ENCODE data around the gene HERPUD1.

HERPUD1 gene

DNA sequence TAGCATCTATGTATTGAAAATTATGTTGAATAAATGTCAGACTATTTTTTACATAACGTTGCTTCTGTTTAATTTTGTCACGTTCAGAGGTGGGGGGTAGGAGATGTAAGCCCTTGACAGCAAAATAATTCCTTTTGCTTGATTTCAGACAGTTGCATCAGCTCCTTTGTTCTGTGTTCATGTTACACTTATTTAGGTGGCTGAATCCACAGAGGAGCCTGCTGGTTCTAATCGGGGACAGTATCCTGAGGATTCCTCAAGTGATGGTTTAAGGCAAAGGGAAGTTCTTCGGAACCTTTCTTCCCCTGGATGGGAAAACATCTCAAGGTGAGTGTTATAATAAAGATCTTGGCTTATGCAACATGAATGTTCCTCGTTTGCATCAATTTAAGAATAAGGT is 4.5 kb downstream of the HERPUD1 start:
- no peak for FAIRE-seq

DNA sequence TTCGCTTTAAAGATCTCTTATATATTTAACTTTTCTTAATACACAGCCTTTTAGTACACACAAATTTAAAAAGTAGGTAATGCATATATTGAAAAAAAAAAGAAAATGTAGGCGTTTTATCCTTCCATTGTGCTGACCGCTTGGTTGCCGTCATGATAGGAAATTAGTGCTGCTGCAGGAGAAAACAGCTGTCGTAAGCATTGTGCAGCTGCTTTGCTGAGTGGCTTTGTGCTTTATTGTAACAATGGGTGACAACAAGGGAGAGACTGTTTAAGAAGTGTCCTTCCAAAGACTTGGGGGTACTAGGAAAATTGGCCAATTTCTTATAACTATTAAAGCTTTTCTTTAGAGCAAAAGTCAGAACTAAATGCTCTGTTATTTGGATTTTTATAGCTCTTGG is 5.0 kb downstream of the HERPUD1 start:
- FAIRE-seq: no peak

DNA sequence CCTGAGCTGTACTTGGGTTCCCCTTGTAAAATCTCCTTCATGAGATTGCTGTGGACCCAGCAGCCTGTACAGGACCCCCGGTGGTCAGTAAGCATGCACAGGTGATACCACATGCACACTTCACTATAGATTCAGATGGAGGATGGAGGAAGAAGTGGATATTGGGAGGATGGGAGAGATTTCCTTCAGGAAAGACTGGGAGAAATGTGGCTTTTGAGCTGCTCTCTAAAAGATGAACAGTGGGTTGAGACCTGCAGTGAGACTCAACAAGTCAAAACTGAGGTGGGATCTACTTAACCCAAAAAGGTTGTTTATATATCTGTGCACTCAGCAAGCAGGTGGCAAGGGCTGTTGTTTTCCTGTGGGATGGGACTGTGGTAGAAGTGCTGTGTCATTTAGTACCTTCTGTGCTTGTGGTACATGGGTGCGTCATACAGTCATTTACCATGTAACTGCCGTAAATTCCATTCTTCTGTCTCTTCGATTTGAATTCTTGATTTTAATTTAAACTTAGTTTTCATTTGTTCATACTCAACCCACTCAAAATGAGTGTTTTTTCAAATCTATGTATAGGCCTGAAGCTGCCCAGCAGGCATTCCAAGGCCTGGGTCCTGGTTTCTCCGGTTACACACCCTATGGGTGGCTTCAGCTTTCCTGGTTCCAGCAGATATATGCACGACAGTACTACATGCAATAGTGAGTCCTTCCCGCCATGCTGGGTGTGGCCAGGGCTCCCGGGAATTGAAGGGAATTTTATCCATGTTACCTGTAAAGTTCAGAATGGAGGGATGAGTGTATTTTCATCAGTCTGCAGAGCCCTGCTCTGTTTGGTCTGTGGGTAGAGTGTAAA is 6.9 kb downstream of the HERPUD1 start:
- FAIRE-seq: no peak

DNA sequence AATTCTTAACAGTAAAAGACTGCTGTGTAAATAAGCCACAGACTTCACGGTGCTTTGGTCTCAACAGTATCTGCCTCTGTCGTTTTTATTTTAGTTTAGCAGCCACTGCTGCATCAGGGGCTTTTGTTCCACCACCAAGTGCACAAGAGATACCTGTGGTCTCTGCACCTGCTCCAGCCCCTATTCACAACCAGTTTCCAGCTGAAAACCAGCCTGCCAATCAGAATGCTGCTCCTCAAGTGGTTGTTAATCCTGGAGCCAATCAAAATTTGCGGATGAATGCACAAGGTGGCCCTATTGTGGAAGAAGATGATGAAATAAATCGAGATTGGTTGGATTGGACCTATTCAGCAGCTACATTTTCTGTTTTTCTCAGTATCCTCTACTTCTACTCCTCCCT is 7.9 kb downstream of the HERPUD1 start:
- no peak for FAIRE-seq

DNA sequence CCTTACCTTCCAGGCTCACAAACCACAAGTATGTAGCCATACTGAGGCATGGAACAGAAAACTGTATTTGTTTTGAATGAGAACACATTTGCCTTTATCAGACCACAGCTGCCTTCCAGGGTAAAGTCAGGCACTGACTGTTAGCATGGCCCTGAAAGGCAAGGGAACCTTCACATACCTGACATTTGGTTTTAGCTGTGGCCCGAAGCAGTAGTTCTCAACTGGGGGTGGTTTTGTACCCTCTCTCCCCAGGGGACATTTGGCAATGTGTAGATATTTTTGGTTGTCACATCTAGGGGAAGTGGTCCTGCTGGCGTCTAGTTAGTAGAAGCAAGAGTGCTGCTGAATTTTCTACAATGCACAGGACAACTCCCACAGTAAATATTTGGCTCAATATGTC is 9.2 kb downstream of the HERPUD1 start:
- FAIRE-seq: no peak

DNA sequence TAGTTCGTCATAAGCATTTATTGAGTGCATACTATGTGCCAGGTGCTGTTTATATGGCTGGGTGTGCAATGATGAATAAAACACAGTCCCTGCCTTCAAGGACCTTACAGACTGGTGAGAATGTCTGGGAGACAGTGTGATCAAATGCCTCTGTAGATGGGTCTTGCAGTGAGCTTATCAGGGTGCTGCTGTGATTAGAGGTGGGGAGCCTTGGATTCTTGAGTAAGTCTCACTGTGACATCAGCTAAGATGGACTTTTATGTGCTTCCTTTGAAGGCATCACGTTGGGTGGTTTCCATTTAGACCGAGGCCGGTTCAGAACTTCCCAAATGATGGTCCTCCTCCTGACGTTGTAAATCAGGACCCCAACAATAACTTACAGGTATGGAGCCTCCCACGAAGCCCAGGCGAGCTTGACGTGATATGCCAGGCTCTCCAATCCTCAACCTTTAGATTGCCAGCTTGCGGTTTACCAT is 10.0 kb downstream of the HERPUD1 start:
- FAIRE-seq: no peak

DNA sequence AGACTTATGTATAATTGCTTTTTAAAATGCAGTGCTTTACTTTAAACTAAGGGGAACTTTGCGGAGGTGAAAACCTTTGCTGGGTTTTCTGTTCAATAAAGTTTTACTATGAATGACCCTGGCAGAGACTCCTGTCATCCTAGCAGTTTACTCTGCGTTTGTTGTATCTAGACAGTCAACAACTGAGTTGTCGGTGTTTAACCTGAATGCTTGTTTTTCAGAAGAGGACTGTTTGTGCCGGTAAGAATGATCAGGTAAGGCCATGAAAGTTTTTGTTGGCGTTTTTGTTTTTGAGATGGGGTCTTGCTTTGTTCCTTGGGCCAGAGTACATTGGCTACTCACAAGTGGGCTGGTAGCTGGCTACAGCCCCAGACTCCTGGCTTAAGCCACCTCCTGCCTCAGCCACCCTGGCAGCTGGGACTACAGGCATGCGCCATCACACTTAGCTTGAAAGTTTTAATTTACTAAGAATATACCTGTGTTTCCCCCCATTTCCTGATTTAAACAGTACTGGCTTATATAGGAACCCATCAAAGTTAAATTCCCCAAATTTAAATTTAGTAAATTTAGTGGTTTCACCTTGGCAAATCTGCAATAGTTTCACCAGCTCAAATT is 11.9 kb downstream of the HERPUD1 start:
- FAIRE-seq: no peak

DNA sequence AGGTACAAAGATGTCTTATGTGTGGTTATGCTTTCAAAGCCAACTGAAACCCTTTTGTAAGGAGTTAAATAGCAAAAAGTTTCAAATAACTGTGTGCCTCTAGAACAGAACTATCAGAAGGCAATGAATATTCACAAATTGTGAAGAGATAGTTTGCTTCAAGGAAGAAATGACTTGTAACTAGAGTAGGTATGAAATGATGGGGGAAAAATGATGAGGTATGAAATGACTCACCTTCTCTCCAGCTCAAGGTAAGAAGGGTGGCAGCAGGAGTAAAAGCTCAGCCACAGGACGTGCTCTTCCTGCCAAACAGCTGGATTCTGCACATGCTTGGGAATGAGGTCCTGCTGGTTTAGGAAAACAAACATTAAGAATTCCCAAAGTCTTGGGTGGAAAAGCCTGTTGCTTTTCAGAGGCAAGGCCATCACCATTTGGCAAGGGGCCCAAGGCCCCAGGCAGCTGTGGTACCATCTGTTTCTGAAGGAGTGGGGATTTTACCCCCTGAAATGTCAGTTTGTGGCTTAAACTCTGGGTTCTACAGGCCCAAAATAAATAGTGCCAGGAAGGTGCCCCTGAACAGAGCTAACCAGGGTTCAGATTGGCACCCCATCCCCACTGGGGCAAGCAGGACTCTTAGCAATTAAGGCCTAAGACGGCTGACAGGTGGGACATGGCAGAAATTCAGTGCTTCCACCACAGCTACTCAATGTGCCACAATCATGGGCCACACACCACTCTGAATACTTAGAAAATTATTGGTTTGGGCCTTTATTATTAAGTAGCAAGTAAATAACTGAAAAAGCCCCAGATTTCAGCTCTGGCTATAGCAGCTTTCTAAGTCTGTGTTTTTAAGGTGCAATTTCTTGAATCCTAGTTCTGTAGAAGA is 13.3 kb downstream of the HERPUD1 start:
- FAIRE-seq: no peak

DNA sequence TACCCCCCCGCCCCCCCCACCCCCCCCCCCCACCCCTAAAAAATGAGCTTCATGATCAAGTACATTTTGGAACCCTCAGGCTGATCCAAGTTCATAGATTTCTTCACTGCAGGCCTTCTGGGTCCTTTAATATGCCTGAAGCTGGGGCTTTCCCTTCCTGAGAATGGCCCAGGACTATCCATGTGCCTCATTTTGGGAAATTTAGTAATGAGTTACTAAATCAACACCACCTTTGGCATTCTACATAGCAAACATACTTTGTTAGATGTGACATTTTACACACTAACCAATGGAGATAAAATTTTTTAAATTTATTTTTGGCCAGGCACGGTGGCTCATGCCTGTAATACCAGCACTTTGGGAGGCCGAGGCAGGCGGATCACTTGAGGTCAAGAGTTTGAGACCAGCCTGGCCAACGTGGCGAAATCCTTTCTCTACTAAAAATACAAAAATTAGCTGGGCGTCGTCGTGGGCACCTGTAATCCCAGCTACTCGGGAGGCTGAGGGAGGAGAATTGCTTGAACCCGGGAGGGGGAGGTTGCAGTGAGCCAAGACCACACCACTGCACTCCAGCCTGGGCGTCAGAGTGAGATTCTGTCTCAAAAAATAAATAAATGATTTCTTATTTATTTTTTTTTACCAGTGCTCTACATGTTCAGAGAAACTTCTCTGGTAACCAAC is 14.0 kb downstream of the HERPUD1 start:
- no peak for FAIRE-seq

DNA sequence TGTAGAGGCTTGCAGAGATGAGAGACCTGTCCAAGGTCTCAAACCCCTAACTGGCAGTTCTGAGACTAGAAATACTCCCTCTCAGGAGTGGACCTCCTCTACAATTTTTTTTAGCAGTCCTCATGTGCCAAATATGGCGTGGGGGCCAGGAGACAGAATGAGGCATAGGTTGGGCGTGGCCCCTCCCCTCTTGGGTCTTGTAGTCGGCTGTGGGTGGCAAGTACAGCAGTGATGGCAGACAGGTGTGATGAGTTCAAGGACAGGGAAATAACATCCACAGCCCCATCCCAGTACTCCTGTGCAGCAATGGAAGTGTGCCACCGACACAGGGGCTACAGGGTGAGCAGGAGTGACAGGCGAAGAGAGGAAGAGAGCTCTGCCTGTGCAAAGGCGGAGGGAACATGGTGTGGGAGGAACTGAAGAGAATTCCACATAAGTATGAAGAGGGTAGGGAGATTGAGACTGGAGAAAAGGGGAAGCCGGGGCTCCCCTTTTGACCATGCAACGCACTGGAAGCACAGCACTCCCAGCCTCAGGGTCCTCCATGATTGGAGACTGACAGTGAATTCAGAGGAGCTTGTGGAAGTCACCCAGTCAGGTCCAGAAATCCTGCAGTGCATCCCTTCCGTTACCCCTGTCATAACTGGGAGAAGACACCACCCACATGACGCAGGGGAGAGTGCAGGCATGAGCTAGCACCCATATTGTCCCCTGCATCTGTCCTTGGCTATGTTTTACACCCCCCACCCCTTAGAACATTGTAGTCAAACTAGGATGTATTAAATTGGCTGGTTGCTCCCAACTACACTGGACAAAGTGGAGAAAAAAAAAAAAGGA is 15.0 kb downstream of the HERPUD1 start:
- no peak for FAIRE-seq

DNA sequence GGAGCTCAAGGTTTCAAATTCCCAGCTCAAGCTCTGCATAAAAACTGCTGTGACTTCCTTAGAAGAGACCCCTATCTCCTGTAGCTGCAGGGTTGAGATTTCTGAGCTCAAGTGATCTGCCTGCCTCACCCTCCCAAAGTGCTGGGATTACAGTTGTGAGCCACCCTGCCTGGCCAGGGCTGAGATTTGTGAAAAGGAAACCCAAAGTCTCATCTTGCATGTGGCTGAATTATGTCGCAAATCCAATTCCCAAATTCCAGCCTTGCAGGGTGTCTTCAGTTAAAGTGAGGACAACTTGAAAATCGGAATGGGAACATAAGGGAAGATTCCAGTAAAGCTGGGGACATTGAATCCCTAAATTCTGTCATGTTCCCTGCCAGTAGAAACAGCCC is 15.7 kb downstream of the HERPUD1 start:
- FAIRE-seq: no peak

DNA sequence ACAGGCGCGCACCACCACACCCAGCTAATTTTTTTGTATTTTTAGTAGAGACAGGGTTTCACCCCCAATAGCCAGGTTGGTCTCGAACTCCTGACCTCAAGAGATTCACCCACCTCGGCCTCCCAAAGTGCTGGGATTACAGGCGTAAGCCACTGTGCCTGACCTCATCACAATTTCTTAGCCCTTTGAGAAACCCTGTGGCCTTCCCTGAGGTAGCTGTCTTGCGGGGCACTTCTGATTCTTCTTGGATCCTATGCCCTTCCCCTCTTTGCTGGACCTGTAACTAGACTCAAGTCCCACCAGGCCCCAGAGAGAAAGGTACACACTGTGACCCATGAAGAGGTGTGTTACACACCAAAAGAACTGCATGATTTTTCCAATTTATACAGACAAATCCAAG is 16.3 kb downstream of the HERPUD1 start:
- no peak for FAIRE-seq

DNA sequence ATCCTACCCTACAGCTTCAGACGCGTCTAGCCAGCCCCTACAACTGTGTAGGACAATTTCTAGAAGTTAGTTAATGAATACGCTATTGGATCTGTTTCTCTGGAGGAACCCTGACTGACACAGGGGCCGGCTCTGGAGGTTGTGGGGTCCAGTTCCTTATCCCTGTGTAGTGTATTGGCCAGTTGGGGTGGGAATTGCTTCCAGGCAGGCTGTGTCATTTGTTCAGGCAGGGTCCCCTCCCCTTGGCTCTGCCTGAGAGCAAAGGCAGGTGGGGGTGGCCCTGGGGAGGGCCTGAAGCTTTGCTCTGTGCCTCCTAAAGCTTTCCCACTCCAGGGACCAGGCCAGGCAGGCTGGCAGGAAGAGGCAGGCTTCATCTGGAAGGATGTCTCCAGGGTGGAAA is 18.1 kb downstream of the HERPUD1 start:
- FAIRE-seq: no peak

DNA sequence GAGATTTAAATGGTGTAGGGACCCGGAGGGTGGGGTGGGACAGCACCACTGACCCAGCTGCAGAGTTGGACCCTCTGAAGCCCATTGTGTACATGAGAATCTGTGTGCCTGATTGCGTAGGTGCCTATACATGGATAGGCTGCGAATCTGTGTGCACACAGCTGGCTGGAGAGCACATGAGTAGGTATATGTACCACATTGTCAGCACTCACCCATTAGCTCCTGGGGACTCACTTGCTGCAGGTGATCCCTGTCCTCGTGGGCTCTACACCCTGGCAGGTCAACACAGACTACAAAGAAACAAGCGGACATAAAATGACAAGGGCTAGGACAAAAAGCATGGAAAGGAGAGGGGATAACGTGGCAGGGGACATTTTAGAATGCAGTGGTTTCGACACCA is 18.5 kb downstream of the HERPUD1 start:
- no peak for FAIRE-seq

DNA sequence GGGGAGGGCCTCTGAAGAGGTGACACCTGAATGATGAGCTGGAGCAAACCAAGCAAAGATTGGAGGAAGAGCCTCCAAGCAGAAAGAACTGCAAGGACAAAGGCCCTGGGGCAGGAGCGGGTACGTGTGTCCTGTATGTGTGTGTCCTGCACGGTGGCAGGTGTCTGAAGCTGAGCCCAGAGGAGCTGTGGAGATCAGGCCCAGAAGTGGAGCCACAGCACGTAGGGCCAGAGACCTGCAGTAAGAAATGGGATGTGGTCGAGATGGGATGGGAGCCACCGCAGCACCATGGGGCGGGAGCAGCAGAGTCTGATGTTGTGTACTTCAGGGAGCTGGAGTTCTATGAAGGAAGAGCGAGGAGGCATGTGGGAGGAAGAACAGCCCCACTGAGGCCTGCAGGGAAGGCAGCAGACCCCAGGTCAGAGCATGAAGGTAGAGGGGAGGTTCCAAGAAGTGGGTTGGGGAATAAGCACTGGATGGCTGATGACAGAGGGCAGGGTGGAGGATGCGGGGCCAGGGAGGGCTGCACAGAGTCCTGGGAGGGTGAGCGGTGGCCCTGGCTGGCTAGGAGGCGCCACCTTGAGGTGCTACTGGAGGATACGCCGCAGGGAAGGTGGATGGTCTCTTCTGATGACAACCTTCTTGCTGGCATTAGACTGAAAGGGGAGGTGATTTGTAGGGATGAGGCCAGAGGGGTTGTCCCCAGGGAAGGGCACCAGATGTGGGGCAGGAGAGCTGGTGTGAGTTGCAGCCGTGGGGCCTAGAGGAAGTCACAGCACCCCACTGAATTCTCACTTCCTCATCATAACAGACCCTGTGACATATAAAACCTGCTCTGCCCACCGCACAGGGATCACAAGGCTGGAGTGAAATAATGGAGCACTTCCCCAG is 19.2 kb downstream of the HERPUD1 start:
- FAIRE-seq: no peak

DNA sequence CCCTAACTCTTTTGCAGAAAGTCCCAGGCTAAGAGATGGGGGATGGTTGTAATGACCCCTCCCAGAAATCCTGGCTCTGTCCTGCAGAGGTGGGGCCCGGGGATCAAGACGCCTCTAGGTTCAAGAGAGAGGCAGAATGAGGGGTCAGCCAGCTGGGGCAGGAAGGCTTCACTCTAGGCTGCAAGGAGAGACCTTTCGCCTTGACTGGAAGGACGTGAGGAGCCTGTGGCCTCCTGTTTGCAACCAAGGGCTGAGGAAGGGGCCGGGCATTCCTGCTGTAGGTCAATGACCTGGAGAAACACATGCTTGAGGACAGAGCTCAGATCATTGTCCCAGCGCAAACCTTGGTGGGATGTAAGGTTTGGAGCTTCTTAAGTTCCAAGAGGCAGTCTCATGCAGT is 21.1 kb downstream of the HERPUD1 start:
- FAIRE-seq: no peak

DNA sequence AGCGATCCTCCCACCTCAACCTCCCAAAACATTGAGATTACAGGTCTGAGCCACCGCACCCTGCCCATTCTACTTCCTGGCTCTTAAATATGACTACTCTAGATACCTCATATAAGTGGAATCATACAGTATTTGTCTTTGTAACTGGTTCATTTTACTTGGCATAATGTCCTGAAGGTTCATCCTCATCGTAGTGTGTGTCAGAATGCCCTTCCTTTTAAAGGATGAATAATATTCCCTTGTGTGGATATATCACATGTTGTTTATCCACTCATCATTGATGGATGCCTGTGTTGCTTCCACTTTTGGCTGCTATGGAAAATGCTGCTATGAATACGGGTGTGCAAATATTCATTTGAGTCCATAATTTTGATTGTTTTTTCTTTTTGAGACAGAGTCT is 24.1 kb downstream of the HERPUD1 start:
- FAIRE-seq: no peak

DNA sequence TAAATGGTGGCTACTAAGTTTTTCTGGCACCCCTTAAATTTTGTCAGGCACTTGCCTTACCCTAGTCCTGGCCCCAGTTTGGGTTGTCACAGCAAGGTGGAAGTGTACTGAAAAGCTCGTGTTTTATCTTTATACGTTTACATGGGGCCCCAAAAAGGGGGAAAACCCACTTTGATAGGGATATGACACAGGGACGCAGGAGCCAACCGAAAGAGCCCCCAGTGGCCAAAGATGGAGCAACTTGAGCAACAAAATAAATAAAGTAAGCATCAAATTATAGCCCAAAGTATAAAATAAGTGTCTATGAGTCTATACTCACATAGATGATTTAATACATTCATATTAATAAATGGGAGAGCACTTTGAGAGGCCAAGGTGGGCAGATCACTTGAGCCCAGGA is 24.8 kb downstream of the HERPUD1 start:
- no peak for FAIRE-seq

DNA sequence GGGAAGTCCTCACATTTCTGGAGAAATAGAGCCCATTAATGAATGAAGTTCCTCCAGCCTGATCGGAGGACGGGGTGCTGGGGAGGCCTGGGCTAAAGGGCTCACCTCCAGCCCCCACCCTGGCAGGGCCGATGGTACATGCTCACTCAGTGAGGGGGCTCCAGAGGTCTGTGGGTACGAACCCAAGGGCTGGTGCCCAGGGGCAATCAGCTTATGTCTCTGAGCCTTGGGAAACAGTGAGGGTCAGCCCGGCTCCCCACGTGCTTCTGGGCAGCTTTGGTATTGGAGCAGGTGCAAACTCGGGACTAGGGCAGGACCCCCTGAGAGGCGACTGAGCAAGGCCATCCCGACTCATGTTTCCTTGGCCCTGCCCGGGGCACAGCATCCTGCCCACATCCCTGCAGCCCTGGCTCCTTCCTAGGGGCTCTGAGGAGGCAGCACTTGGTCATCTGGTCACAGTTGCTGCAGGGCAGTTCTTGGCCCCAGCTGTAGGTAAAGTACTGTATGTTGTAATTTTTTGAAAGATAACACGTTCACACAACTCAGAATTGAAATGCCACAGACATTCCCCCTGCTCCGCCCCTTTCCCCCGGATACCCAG is 28.8 kb downstream of the HERPUD1 start:
- no peak for FAIRE-seq

DNA sequence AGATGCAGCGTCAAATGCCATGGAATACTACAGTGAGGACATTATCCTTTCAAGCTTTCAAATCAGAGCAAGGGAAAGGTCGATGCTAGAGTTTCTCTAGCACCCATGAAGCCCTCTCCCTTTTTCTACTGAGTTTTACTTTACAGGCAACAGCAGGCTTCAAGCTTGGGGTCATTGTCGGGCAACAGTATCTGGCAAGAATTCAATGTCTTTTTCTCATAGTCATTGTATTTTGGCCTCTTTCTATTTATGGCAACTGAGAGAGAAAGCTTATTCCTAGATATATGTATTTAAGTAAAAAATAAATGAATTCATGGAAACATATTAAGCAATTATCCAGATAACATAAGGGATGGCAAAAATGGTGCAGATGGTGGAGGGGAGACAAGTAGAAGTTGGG is 29.4 kb downstream of the HERPUD1 start:
- no peak for FAIRE-seq

Data from TTC549 (cell line).